Hippocampal formation (tissue), 2 donors: Measurements from ENCODE around the gene GET3.
"Not testable (repeated sequence)": the region's sequence is repeated elsewhere in the genome, so short reads cannot be mapped to it uniquely, and the experiment has no call there.

ENCODE experiments used
- DNase-seq, 2 donors: peaks; one replicate each; lab custom pipeline; 2025; lab: John Stamatoyannopoulos, UW

GET3 gene

GRCh38 chr19:12715929-12716328 is 21.4 kb upstream of the GET3 start:
- no peak for DNase-seq

- DNase-seq, result no peak
These were observed 17.0 kb upstream of the GET3 start for GRCh38 chr19:12720296-12720695.

GRCh38 chr19:12720851-12721655 is 16.2 kb upstream of the GET3 start:
- DNase-seq, result no peak

GRCh38 chr19:12721656-12722565 is 15.4 kb upstream of the GET3 start:
- DNase-seq, result peak in 1 of 2 donors; percentile 55

- DNase-seq, result peak; percentile 90 to 96
These were observed 14.5 kb upstream of the GET3 start for GRCh38 chr19:12722566-12723380.

- no peak for DNase-seq
These were observed 14.0 kb upstream of the GET3 start for GRCh38 chr19:12723381-12723640.

- peak; percentile 15 to 58 for DNase-seq
These were observed 13.5 kb upstream of the GET3 start, which contains the start of gene TNPO2 for GRCh38 chr19:12723641-12724426. TSS of gene TNPO2 (minus strand) at chr19:12723932. CDS start at chr19:12720977, 2,955 bp downstream.

- not testable (repeated sequence) for DNase-seq
These were observed 11.7 kb upstream of the GET3 start for GRCh38 chr19:12725612-12726011.

GRCh38 chr19:12726988-12727316 is 10.3 kb upstream of the GET3 start:
- no peak for DNase-seq

- DNase-seq, result no peak
These were observed 9.4 kb upstream of the GET3 start for GRCh38 chr19:12727745-12728433.

- DNase-seq, result no peak
These were observed 7.2 kb upstream of the GET3 start for GRCh38 chr19:12730064-12730463.

- no peak for DNase-seq
These were observed 6.0 kb upstream of the GET3 start for GRCh38 chr19:12731337-12731736.

GRCh38 chr19:12733369-12734214 is 3.7 kb upstream of the GET3 start:
- peak in 1 of 2 donors; percentile 7 for DNase-seq

GRCh38 chr19:12737835-12738351 is 596 bp downstream of the GET3 start:
- DNase-seq, result no peak

- no peak for DNase-seq
These were observed 8.0 kb downstream of the GET3 start for GRCh38 chr19:12745166-12745897.

GRCh38 chr19:12748489-12748888 is 11.2 kb downstream of the GET3 start:
- no peak for DNase-seq

GRCh38 chr19:12749938-12750521 is 12.7 kb downstream of the GET3 start:
- DNase-seq, result no peak

- DNase-seq, result no peak
These were observed 13.6 kb downstream of the GET3 start for GRCh38 chr19:12750851-12751250.

GRCh38 chr19:12751635-12752034 is 14.3 kb downstream of the GET3 start, which contains the start of gene BEST2:
TSS of gene BEST2 (plus strand) at chr19:12751791. CDS start at chr19:12752593, 802 bp downstream.
- no peak for DNase-seq
